Fibroblast of skin of back (primary cell): ENCODE data around the gene SLC22A7. TPM values are rescaled to one million over a fixed set of nuclear protein-coding genes. Genes with fewer than 3 reads are reported as not detected.

ENCODE experiments used
- DNase-seq: peaks from one replicate; pipeline ENCODE4 v3.0.0-alpha.2; 2013
- polyA plus RNA-seq, 2 experiments: library from polyadenylated mRNA; unstranded; fragments of 120-200 nt; gene quantifications; one replicate each; pipeline ENCODE4 v1.2.1, GENCODE V29; 2013; ENCODE audit not compliant: insufficient read length in 2 of 2

SLC22A7 gene, protein sequence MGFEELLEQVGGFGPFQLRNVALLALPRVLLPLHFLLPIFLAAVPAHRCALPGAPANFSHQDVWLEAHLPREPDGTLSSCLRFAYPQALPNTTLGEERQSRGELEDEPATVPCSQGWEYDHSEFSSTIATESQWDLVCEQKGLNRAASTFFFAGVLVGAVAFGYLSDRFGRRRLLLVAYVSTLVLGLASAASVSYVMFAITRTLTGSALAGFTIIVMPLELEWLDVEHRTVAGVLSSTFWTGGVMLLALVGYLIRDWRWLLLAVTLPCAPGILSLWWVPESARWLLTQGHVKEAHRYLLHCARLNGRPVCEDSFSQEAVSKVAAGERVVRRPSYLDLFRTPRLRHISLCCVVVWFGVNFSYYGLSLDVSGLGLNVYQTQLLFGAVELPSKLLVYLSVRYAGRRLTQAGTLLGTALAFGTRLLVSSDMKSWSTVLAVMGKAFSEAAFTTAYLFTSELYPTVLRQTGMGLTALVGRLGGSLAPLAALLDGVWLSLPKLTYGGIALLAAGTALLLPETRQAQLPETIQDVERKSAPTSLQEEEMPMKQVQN
- not detected for polyA plus RNA-seq (2013, experiment 1 of 2; ENCODE audit: insufficient read length)
- not detected for polyA plus RNA-seq (2013, experiment 2 of 2; ENCODE audit: insufficient read length)

DNA sequence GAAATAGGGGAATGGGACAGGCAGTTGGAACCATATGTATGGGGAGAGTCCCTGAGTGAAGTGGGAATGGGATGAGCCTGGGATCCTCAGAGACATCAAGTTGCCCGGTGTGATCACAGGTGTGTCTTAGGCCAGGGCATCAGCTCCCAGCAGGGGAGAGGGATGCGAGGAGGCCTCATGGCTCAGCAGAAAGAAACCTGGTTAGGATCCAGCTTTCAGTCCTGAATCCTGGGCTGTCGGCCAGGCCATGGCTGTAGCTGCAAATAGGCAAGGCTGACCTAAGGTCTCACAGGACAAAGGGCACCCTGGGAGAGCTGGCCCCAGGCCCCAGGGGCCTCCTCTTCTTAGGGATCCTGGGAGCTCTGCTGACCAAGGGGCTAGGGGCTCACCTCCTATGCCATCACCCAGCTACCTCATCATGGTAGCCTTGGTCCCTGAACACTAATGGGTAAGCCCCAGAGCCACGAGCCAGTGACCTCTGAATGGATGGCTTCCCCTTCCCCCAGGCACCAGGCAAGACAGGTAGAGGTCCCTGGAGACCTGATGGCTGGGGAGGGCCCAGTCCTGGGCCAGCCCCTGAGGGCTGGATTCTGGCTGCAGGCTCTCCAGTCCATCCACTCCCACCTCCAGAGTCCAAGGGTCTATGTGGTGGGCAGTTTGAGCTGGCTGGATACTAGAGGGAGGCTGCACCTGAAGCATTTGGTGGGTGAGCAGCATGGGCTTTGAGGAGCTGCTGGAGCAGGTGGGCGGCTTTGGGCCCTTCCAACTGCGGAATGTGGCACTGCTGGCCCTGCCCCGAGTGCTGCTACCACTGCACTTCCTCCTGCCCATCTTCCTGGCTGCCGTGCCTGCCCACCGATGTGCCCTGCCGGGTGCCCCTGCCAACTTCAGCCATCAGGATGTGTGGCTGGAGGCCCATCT, at the start of gene SLC22A7:
TSS of gene SLC22A7 (plus strand) at position 617 of the 921 bp plus-strand sequence. CDS start at position 716, 99 bp downstream.
- no peak for DNase-seq

DNA sequence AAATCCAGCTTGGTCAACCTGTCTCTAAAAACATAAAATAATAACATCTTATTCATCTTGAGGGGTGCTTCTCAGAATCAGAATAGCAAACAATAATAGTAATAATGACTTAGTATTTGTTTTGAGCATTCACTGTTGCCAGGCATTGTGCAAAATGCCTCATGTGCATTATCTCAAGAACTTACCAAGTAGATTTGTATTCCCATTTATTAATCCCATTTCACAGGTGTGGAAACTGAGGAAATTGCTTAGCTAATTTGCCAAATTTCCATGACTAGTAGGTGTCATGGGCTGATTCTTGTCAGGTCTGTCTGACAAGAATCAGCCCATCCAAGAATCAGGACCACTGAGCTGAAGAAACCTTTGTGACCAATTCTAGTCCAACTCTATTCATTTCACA, 49.3 kb upstream of the SLC22A7 start:
- no peak for DNase-seq

DNA sequence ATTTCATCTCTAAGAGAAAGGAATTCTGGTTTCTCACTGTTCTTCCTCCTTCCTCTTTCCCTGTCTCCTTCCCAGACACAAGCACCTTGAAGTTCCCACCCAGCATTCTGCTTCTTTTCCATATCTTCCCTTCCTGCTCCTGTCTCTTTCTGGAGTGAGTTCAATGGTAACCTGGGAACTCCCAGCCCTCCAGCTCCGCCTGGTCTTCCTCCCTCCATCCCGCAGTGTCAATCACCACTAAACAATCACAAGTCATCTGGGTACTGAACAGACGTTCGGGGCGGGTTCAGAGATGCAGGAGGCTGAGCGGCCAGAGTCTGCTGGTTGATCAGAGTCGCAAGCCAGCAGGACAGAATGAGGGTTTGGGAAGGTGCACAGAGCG, 47.1 kb upstream of the SLC22A7 start:
- no peak for DNase-seq

DNA sequence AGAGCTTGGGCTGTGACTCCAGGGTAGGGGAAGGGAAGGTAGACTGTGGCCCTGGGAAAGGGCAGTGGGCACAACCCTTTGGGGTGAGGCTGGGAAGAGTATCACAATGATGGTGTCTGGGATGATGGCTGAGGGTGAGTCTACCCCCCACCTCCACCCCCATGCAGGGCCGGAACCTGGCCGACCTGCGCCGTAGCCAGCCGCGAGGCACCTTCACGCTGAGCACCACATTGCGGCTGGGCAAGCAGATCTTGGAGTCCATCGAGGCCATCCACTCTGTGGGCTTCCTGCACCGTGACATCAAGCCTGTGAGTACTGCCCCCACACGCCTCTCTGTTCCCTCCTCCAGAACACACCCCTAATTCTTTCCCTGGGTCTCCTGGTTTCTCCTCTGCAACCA, 44.7 kb upstream of the SLC22A7 start:
- DNase-seq: no peak

DNA sequence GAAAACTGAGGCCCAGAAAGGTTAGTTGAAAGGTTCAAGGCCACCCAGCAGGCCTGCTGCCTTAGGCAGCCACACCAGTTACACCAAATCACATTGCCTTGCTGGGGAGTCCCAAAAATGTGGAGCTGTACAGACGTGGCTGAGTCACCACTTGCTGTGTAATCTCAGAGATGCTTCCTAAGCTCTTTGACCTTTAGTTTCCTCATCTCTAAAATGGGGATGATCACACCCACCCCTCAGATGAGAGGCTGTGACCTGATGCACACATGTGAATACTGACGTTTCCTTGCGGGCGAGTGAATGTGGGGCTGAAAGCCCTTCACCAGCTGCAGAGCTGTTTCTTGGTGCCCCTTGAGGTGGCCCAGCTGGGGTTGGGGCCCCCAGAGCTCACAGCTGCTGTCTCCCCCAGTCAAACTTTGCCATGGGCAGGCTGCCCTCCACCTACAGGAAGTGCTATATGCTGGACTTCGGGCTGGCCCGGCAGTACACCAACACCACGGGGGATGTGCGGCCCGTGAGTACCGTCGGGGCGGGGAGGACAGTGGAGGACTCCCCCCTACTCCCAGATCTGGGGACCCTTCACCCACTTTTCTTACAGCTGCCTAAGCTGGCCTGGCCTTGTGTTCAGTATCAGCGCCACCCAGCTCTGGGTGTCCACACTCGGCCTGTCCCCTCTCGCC, 43.8 kb upstream of the SLC22A7 start:
- DNase-seq: no peak

DNA sequence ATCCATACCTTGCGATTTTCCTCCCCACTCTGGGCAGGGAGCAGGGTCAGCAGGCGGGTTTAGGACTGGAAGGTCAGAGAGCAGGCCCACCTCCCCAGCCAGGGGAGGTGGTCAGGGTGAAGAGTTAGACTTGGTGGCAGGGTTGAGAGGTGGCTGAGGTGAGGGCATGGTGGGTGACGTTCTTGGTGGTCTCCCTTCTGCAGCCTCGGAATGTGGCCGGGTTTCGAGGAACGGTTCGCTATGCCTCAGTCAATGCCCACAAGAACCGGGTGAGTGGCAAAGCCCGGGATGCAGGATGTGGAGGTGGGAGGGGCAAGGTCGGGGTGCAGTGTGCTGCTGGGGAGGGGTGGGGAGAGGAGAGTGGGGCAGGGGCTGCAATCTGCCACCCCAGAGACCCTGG, 43.2 kb upstream of the SLC22A7 start:
- no peak for DNase-seq

DNA sequence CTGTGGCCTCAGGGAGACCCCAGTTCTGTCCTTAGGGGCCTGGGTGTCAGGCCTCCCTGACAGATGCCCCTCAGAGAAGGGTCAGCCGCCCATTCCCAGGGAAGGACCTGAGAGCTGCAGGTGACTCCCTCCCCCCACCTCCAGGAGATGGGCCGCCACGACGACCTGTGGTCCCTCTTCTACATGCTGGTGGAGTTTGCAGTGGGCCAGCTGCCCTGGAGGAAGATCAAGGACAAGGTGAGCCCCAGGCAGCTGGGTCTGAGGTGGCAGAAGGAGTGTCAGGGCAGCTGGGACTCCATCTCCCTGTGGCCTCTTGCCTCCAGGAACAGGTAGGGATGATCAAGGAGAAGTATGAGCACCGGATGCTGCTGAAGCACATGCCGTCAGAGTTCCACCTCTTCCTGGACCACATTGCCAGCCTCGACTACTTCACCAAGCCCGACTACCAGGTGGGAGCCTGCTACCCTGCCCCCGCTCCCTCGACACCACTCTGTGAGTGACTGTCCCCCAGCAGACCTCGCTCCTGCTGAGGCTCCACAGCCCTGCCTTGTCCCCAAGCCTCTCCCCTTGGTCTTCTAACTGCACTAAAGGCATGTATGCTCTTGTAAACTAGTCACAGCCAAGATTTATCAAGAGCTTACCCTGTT, 42.5 kb upstream of the SLC22A7 start:
- DNase-seq: no peak

DNA sequence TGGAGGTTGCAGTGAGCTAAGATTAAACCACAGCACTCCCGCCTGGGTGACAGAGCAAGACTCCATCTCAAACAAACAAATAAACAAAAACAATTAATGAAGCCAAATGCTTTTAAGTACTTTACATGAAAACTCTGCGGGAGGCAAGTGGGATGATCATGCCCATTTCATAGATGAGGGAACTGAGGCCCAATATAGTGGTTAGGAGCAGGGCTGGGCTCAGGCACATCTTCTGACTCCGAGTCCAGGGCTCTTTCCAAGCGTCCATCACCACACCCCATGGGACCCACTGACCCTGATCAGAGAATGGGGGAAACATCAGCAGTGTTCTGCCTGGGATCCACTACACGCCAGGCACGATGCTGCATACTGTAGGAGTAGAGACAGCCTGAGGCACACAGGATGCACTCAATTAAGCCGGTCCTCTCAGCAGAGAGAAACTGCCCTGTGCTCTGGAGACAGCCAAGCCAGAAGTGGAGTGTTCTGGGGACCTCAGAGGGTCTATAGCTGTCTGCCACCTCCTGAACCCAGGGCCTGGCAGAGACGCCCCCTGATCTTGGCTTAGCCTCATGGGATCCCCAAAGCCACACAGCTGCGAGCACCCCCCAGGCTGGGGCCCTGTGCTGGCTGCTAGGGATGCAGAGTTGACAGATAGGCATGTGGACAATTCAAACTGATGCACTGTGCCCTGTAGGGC, 41.2 kb upstream of the SLC22A7 start:
- no peak for DNase-seq

DNA sequence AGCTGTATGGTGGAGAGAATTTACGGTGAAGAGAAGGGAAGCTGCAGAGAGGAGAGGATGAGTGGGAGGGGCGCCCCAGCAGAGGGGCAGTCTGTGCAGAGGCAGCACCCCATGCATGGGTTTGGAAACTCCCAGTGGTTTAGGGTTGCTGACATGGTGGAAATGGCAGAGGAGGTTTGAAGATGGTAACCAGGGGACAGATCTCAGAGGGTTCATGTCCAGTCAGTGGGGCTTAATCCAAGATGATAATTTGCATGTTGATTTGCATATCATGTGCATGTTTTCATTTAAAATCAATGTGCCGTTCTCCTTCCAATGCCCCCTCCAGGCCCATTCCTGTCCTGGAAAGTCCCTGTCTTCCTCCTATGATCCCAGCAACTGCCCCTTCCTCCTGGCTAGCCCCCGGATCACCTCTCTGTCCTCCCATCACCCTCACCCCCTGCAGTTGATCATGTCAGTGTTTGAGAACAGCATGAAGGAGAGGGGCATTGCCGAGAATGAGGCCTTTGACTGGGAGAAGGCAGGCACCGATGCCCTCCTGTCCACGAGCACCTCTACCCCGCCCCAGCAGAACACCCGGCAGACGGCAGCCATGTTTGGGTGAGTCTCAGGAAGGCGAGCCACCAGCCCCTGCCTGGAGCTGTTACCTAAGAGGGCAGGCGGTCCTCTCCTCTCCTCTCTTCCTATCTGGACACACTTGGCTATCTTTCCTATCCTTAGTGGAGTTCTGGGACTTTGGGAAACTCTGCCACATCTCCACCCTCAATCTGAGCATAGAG, 40.5 kb upstream of the SLC22A7 start:
- DNase-seq: no peak

DNA sequence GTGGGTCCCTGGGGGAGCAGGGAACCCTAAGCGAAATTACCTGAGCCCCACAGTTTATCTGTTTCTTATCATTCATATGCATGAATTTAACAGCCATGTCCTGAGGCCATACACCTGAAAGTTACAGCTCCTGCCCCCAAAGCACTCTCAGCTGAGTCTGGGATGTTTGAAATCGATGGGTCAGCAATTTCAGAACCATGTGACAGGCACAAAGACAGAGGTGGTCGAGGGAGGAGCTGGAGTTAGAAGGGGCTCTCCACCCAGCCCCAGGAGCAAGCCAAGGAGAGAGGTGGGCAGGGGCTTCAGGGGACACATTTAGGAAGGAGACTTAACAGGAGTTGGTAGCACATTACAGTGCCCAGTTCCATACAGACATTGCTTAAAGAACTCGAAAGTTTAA, 39.9 kb upstream of the SLC22A7 start:
- no peak for DNase-seq

DNA sequence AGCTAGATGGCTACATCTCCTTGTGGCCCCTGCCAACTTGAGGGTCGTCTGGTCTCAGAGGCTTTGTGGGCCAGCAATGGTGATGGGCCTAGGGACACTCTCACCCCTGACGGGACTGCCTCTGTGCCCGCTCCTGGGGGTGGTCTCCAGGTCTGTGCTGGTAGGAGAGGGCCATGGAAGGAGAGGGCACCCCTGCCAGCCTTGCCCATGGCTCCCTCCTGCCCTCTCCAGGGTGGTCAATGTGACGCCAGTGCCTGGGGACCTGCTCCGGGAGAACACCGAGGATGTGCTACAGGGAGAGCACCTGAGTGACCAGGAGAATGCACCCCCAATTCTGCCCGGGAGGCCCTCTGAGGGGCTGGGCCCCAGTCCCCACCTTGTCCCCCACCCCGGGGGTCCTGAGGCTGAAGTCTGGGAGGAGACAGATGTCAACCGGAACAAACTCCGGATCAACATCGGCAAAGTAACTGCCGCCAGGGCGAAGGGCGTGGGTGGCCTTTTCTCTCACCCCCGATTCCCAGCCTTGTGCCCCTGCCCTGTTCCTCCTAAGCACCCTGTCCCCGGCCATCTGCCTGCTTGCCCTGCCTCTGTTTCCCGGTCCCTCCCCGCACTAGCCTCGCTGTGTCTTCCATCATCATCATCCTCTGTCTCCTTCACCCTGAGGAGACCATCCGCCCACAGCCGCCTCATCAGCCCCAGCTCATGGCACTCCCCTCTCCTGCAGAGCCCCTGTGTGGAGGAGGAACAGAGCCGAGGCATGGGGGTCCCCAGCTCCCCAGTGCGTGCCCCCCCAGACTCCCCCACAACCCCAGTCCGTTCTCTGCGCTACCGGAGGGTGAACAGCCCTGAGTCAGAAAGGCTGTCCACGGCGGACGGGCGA, 39.0 kb upstream of the SLC22A7 start:
- DNase-seq: no peak

DNA sequence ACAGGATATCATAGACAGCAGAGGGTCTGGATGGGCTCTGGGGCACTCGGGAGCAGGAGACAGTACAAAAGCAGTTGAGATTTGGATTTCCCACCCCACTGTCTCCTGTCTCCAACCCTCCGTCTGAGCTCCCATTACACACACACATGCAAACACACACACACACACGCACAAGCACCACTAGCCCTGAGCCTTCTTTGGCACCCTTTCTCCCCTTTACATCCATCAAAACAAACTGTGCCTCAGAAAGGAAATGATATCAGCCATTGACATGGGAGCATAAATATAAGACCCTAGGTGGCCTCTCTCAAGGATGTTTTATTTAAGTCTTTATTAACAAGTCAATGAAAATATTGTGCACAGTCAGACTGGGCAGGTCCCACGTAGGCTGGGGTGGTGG, 37.3 kb upstream of the SLC22A7 start:
- DNase-seq: peak; percentile 9

DNA sequence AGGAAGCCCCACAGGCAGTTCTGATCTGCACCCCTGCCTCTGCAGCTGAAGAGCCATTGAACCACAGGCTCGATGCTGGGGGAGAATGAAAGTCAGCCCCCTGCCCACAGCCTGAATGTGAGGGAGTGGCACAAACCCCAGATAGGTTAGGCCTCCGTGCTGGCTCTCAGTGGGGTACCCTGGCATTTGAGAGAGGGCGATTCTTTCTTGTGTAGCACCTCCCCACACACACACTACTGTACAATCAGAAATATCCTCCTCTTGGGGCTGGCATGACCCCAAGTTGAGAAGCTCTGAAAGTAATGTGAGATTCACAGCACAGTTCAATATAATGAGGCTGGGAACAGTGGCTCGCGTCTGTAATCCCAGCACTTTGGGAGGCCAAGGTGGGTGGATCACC, 36.9 kb upstream of the SLC22A7 start:
- DNase-seq: no peak

DNA sequence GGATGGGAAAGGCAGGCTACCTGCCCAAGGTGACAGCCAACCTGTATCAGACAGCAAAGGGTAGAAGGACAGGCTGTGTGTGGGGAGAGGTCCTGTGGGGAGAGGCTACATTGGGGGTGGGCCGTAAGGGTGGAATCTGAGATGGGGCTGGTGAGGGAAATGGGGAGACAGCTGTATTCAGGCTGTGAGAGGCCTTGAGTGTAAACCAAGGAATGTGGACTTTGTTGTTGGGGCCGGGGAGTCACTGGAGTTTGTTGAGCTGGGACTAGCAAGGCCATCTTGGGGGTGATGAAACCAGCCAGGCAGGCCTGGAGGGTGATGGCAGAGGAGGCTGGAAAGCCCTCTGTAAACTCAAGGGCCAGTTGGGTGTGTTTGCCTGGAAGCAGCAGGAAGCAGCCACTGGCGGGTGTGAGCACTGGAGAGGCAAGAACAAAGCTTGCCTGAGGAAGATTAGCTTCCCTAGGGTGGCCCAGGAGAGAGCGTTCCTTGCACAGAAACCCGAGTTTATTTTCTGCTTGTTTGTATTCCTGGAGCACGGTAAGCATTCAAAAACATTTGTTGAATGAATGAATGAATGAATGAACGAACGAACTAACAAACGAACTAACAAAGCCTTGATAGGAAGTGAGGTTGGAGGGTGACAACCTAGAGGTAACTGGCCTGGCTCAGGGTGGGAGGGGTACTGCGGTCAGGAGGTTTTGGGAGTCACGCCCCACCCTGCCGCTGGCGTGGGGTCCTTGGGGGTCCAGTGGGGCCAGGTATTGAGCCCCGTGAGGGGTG, 35.9 kb upstream of the SLC22A7 start:
- no peak for DNase-seq

DNA sequence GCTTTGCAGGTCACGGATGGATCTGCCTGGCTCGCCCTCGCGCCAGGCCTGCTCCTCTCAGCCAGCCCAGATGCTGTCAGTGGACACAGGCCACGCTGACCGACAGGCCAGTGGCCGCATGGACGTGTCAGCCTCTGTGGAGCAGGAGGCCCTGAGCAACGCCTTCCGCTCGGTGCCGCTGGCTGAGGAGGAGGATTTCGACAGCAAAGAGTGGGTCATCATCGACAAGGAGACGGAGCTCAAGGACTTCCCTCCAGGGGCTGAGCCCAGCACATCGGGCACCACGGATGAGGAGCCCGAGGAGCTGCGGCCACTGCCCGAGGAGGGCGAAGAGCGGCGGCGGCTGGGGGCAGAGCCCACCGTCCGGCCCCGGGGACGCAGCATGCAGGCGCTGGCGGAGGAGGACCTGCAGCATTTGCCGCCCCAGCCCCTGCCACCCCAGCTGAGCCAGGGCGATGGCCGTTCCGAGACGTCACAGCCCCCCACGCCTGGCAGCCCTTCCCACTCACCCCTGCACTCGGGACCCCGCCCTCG, 35.2 kb upstream of the SLC22A7 start:
- no peak for DNase-seq

DNA sequence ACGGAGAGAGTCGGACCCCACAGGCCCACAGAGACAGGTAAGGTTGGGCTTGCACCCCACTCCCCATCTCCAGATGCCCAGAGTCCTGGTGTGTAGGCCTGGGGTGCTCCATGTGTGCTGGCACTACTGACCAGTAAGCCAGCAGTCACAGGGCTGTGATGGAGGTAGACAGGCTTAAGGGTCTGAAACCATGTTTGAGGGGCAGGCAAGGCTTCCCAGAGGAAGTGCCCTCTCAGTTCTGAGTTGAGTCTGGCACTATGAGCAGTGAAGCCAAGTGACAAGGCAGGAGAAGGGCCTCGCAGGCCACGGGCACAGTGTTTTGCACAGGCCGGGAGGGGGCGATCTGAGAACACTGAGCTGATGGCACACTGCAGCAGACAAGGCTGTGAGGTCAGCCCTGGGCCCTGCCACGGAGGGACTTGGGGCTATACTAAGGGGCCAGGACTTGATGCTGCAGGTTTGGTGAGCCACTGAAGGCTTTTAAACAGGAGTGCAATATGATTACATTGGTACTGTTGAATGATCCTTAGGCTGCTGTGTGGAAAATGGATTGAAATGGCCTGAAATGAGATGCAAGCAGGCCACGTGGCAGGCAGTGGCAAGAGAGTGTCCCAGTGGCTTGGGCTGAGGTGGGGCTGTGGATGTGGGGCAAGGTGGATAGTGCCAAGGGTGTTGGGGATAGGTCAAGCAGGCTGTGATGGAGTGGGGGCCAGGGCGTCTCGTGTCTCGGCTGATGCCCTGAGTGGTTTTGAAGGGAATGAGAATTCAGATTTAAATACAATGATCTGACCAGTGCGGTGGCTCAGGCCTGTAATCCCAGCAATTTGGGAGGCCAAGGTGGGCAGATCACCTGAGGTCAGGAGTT, 34.5 kb upstream of the SLC22A7 start:
- DNase-seq: peak; percentile 64

DNA sequence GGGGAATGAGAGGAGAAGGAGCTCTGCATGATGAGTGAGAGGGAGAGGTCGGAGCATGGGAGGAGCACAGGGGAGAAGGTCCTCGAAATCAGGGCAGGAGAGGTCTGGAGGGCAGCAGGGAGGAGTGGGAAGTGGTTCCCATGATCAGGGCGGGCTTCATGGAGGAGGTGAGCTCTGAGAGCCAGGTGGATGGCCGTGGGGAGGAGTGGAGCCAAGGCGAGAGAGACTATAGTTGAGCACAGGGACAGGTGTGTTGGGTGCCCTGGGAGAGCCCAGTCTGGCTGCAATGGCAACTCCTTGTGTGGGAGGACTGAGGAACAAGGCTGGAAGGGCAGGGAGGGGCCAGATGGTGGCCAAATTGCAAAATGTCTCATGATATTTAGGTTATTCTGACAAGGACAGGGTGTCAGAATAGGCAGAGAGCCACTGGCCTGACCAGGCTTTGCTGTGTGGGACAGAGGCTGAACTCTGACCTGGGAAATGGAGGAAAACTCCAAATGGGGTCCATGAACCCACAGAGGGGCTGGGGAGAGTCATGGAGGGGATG, 33.4 kb upstream of the SLC22A7 start:
- no peak for DNase-seq
